Ishikawa (cell line): ENCODE results near the gene TRIM62.

Experiments used
- CEBPB ChIP-seq: IDR thresholded peaks from 2 replicates; pipeline ENCODE4 v1.6.1; 2012
- EP300 ChIP-seq: IDR thresholded peaks from 2 replicates; pipeline ENCODE4 v1.6.1; 2012; ENCODE audit warnings: borderline replicate concordance
- NFIC ChIP-seq: IDR thresholded peaks from 2 replicates; pipeline ENCODE4 v1.6.1; 2012
- RAD21 ChIP-seq: IDR thresholded peaks from 2 replicates; pipeline ENCODE4 v1.6.1; 2012; ENCODE audit warnings: low read depth
- TAF1 ChIP-seq: IDR thresholded peaks from 2 replicates; pipeline ENCODE4 v1.6.1; 2012; ENCODE audit warnings: low read depth, mild to moderate bottlenecking
- YY1 ChIP-seq: IDR thresholded peaks from 2 replicates; pipeline ENCODE4 v1.6.1; 2012; ENCODE audit warnings: low read depth
- ZBTB7A ChIP-seq: IDR thresholded peaks from 2 replicates; pipeline ENCODE4 v1.6.1; 2012; ENCODE audit warnings: low read depth
- TF ChIP-seq, protein P1 (sequence below): IDR thresholded peaks from 2 replicates; pipeline ENCODE4 v1.6.1; 2012
- TF ChIP-seq, protein P2 (sequence below): IDR thresholded peaks from 2 replicates; pipeline ENCODE4 v1.6.1; 2012; ENCODE audit warnings: low read depth, mild to moderate bottlenecking
- TF ChIP-seq, protein P3 (sequence below): IDR thresholded peaks from 2 replicates; pipeline ENCODE4 v1.6.1; 2012

DNA sequence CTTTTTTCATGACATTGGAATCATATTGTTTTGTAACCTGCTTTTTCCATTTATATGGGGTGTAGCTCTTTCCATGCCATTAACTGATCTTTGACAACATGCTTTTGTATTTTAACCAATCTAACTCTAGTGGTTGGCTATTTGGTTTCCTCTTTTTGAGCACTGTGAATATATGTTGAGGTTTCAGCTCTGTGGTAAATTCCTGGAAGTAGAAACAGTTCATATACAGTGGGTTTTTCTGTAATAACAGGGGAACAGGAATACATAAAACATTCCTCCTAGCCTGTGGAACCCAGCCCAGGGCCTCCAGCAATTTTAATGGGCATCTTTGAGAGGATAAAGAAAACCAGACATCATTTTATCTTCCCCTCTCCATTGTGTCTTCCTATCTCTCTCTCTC is 83.5 kb downstream of the TRIM62 start:
- no peak for TF ChIP-seq EP300
- TF ChIP-seq, protein P1, sequence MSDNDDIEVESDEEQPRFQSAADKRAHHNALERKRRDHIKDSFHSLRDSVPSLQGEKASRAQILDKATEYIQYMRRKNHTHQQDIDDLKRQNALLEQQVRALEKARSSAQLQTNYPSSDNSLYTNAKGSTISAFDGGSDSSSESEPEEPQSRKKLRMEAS = no peak
- no peak for TF ChIP-seq ZBTB7A
- TF ChIP-seq, protein P2, sequence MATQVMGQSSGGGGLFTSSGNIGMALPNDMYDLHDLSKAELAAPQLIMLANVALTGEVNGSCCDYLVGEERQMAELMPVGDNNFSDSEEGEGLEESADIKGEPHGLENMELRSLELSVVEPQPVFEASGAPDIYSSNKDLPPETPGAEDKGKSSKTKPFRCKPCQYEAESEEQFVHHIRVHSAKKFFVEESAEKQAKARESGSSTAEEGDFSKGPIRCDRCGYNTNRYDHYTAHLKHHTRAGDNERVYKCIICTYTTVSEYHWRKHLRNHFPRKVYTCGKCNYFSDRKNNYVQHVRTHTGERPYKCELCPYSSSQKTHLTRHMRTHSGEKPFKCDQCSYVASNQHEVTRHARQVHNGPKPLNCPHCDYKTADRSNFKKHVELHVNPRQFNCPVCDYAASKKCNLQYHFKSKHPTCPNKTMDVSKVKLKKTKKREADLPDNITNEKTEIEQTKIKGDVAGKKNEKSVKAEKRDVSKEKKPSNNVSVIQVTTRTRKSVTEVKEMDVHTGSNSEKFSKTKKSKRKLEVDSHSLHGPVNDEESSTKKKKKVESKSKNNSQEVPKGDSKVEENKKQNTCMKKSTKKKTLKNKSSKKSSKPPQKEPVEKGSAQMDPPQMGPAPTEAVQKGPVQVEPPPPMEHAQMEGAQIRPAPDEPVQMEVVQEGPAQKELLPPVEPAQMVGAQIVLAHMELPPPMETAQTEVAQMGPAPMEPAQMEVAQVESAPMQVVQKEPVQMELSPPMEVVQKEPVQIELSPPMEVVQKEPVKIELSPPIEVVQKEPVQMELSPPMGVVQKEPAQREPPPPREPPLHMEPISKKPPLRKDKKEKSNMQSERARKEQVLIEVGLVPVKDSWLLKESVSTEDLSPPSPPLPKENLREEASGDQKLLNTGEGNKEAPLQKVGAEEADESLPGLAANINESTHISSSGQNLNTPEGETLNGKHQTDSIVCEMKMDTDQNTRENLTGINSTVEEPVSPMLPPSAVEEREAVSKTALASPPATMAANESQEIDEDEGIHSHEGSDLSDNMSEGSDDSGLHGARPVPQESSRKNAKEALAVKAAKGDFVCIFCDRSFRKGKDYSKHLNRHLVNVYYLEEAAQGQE = no peak
- no peak for TF ChIP-seq TAF1
- TF ChIP-seq, protein P3, sequence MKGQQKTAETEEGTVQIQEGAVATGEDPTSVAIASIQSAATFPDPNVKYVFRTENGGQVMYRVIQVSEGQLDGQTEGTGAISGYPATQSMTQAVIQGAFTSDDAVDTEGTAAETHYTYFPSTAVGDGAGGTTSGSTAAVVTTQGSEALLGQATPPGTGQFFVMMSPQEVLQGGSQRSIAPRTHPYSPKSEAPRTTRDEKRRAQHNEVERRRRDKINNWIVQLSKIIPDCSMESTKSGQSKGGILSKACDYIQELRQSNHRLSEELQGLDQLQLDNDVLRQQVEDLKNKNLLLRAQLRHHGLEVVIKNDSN = no peak
- no peak for TF ChIP-seq NFIC
- TF ChIP-seq CEBPB = no peak
- TF ChIP-seq YY1 = no peak
- TF ChIP-seq RAD21 = no peak
